Natural killer cell (primary cell): ENCODE measurements around the gene DLD. TPM values are rescaled to one million over a fixed set of nuclear protein-coding genes. Genes with fewer than 3 reads are reported as not detected.
A peak's percentile ranks its signal among the peaks of the same experiment; 100 is the strongest.

Source experiments
- ATAC-seq, 3 donors: fragments of 150-1000 bp in 2 of 3; fragments of 200-7000 bp in 1 of 3; cut with Tn5 transposase; 1 replicate in 1 of 3; 2 replicates in 2 of 3; pipeline ENCODE4 v1.10.0; 2021; ENCODE audit warnings: mild to moderate bottlenecking in 2 of 3, moderate library complexity in 2 of 3
- DNase-seq, 2 donors: peaks; one replicate each; pipeline versions ENCODE4 v3.0.0 to v3.0.0-alpha.2; 2013 to 2021; ENCODE audit warnings: mixed read lengths in 1 of 2
- H3K27ac ChIP-seq: one replicate; pipeline ENCODE4 v1.5.1; 2013; ENCODE audit warnings: mild to moderate bottlenecking, low read length
- H3K27me3 ChIP-seq: one replicate; pipeline ENCODE4 v1.6.1; 2013; ENCODE audit warnings: low read length; ENCODE audit not compliant: control insufficient read depth, insufficient read depth
- H3K36me3 ChIP-seq: one replicate; pipeline ENCODE4 v1.6.1; 2013; ENCODE audit warnings: low read length; ENCODE audit not compliant: control insufficient read depth, insufficient read depth
- H3K4me1 ChIP-seq: one replicate; pipeline ENCODE4 v1.6.1; 2013; ENCODE audit warnings: low read length; ENCODE audit not compliant: control insufficient read depth, insufficient read depth
- H3K4me3 ChIP-seq: one replicate; pipeline ENCODE4 v1.5.1; 2013; ENCODE audit warnings: low read length
- H3K9me3 ChIP-seq: one replicate; pipeline ENCODE4 v1.6.1; 2013; ENCODE audit warnings: low read length; ENCODE audit not compliant: control insufficient read depth, insufficient read depth
- H3K27ac Mint-ChIP-seq, 2 donors: one replicate each; pipeline ENCODE4 v1.8.0; 2022; ENCODE audit warnings: mild to moderate bottlenecking in 2 of 2, mixed read lengths in 2 of 2, moderate library complexity in 1 of 2
- H3K27me3 Mint-ChIP-seq, 2 donors: one replicate each; pipeline ENCODE4 v1.8.0; 2022; ENCODE audit warnings: low read depth in 2 of 2, mixed read lengths in 2 of 2
- H3K36me3 Mint-ChIP-seq: one replicate; pipeline ENCODE4 v1.8.0; 2022; ENCODE audit warnings: mixed read lengths
- H3K4me1 Mint-ChIP-seq, 2 donors: one replicate each; pipeline ENCODE4 v1.8.0; 2022; ENCODE audit warnings: mixed read lengths in 2 of 2
- H3K4me3 Mint-ChIP-seq: one replicate; pipeline ENCODE4 v1.8.0; 2022; ENCODE audit warnings: mild to moderate bottlenecking, moderate library complexity, mixed read lengths
- H3K9me3 Mint-ChIP-seq, 2 donors: one replicate each; pipeline ENCODE4 v1.8.0; 2022; ENCODE audit warnings: mixed read lengths in 2 of 2
- WGBS: methylation state at CpG from one replicate; pipeline ENCODE4 v1.1.7; 2013; ENCODE audit warnings: missing lambda C conversion rate; ENCODE audit not compliant: insufficient coverage; 5-methylcytosine and 5-hydroxymethylcytosine counted together
- intact Hi-C: fragments of 100-400 bp; cut with micrococcal nuclease; formaldehyde crosslinking; loops from one replicate; pipeline ENCODE4 v1.14.2; 2022
- total RNA-seq, 4 donors: library from RNA; stranded (reverse); fragments of 120-200 nt in 1 of 4; gene quantifications; one replicate each; pipeline versions ENCODE4 v1.2.3 to v1.2.4, GENCODE V29; 2013 to 2022
- TF ChIP-seq, protein P1 (sequence below): fragments of 200-600 bp; IDR thresholded peaks from one replicate; pipeline ENCODE4 v1.8.0; 2022; ENCODE audit warnings: antibody characterized with exemption

Gene DLD
- total RNA-seq, 3 donors from 2014 or later (not counting 1 experiment from before 2014, with no cell fraction given) = 72.2 to 81.4 (median 80.9) TPM

DNA sequence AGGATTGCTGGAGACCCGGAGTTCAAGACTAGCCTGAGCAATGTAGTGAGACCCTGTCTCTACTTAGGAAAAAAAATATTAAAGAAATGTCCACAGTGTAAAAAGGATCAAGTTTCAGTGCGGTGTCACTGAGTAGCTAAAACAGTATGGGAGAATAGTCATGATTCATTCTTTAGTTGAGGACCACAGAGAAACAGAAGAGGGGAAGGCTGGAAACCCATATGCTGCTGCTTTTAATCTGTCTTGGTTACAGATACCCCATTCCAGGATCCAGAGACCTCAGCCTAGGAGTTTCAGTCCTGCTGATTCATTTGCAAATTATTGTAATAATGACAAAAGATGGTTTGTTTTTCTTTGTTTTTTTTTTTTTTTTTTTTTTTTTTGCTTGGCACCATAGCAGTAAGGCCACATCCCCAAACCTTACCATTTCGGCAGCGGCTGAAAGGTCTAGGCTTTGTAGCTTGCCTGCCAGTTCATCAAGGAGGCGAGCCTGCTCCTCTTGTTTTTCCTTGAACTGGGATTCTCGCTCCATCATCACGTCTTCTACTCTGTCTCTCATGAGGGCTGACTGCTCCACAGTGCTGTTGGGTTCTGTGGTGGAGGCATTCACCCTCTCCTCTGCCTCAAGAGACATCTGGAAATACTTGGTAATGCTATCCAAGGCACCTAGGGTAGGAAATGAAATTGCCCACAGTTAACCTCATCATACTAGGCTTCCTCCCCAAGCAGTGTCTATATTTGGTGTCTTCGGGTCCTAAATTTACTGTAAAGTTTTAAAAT is 44.2 kb downstream of the DLD start:
- no peaks in the 10 kb centered on the region for H3K36me3 Mint-ChIP-seq
- DNase-seq (no peak), ATAC-seq (no peak)
- H3K9me3 Mint-ChIP-seq = no peaks in the 10 kb centered on the region
- WGBS = 81% methylated on average over 6 of the region's 8 CpGs
- Histone ChIP-seq H3K27me3 (no peaks in the 10 kb centered on the region), H3K4me1 (no peaks in the 10 kb centered on the region), H3K4me3 (no peak overlapping the region), H3K9me3 (no peaks in the 10 kb centered on the region), H3K36me3 (peaks cover 3% of the 10 kb centered on the region), H3K27ac (no peak overlapping the region)
- TF ChIP-seq, protein P1, sequence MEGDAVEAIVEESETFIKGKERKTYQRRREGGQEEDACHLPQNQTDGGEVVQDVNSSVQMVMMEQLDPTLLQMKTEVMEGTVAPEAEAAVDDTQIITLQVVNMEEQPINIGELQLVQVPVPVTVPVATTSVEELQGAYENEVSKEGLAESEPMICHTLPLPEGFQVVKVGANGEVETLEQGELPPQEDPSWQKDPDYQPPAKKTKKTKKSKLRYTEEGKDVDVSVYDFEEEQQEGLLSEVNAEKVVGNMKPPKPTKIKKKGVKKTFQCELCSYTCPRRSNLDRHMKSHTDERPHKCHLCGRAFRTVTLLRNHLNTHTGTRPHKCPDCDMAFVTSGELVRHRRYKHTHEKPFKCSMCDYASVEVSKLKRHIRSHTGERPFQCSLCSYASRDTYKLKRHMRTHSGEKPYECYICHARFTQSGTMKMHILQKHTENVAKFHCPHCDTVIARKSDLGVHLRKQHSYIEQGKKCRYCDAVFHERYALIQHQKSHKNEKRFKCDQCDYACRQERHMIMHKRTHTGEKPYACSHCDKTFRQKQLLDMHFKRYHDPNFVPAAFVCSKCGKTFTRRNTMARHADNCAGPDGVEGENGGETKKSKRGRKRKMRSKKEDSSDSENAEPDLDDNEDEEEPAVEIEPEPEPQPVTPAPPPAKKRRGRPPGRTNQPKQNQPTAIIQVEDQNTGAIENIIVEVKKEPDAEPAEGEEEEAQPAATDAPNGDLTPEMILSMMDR = no peak
- H3K4me1 Mint-ChIP-seq = no peaks in the 10 kb centered on the region
- no peak overlapping the region for H3K27ac Mint-ChIP-seq
- peak overlapping the region; percentile 9 for H3K4me3 Mint-ChIP-seq
- intact Hi-C loops = no loop called here
- H3K27me3 Mint-ChIP-seq = no peaks in the 10 kb centered on the region

DNA sequence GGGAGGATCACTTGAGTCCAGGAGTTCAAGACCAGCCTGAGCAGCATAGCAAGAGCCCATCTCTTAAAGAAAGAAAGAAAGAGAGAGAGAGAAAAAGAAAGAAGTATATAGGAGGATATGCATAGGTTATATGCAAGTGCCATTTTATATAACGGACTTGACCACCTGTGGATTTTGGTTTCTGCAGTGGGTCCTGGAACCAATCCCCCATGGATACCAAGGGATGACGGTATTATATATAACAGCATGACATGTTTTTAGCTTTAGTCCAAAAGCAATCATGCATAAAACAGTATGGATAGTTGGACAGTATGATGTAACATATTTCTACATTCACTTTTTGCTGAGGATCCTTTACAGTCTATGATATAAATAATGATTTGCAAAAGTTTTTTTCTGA is 45.3 kb downstream of the DLD start:
- no peak overlapping the region for H3K27ac ChIP-seq
- no peak for ATAC-seq

DNA sequence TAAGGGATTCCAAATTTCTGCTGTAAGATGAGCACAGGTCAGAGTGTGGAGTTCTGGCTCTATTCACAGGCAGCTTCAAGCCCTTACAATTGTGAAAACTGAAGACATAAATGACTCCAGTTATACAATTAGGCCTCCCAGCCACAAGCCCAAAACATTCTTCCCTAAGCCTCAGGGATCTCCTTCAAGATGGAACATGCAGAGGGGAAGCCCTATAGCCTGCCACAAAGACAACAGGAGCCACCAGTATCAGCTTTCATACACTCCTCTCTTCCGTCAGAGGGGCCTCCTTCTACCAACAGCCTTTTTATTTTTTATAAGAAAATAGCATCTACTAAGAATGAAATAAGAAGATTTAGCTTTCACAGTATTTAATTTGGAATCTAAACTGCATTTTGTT is 46.5 kb downstream of the DLD start:
- H3K36me3 Mint-ChIP-seq = no peaks in the 10 kb centered on the region
- no peak overlapping the region for H3K27ac ChIP-seq
- no peak for ATAC-seq
- TF ChIP-seq, protein P1 = no peak
- DNase-seq = no peak
- no peaks in the 10 kb centered on the region for H3K9me3 ChIP-seq
- no peaks in the 10 kb centered on the region for H3K4me1 Mint-ChIP-seq
- intact Hi-C loops = no loop called here
- no peaks in the 10 kb centered on the region for H3K4me1 ChIP-seq
- no CpG with 5 or more reads among the region's 1 CpG for WGBS
- peaks cover 3% of the 10 kb centered on the region for H3K36me3 ChIP-seq
- H3K27me3 ChIP-seq = no peaks in the 10 kb centered on the region
- H3K27ac Mint-ChIP-seq = no peak overlapping the region
- no peaks in the 10 kb centered on the region for H3K27me3 Mint-ChIP-seq
- H3K4me3 ChIP-seq = no peak overlapping the region
- H3K4me3 Mint-ChIP-seq = no peak overlapping the region
- no peaks in the 10 kb centered on the region for H3K9me3 Mint-ChIP-seq

More for the DNA sequence above, 45.3 kb downstream of the DLD start:
- no peak overlapping the region for H3K27ac Mint-ChIP-seq
- 100% methylated on average over 2 of the region's 2 CpGs for WGBS
- no peak for DNase-seq
- no peaks in the 10 kb centered on the region for H3K4me1 Mint-ChIP-seq
- Histone ChIP-seq H3K36me3 (peaks cover 3% of the 10 kb centered on the region), H3K9me3 (no peaks in the 10 kb centered on the region), H3K4me1 (no peaks in the 10 kb centered on the region), H3K4me3 (no peak overlapping the region), H3K27me3 (no peaks in the 10 kb centered on the region)
- no peaks in the 10 kb centered on the region for H3K36me3 Mint-ChIP-seq
- H3K27me3 Mint-ChIP-seq = no peaks in the 10 kb centered on the region
- TF ChIP-seq, protein P1 = no peak
- H3K4me3 Mint-ChIP-seq = no peak overlapping the region
- H3K9me3 Mint-ChIP-seq = no peaks in the 10 kb centered on the region
- intact Hi-C loops = no loop called here
